ENCODE data around the gene YRDC.

The YRDC gene, protein sequence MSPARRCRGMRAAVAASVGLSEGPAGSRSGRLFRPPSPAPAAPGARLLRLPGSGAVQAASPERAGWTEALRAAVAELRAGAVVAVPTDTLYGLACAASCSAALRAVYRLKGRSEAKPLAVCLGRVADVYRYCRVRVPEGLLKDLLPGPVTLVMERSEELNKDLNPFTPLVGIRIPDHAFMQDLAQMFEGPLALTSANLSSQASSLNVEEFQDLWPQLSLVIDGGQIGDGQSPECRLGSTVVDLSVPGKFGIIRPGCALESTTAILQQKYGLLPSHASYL

DNA sequence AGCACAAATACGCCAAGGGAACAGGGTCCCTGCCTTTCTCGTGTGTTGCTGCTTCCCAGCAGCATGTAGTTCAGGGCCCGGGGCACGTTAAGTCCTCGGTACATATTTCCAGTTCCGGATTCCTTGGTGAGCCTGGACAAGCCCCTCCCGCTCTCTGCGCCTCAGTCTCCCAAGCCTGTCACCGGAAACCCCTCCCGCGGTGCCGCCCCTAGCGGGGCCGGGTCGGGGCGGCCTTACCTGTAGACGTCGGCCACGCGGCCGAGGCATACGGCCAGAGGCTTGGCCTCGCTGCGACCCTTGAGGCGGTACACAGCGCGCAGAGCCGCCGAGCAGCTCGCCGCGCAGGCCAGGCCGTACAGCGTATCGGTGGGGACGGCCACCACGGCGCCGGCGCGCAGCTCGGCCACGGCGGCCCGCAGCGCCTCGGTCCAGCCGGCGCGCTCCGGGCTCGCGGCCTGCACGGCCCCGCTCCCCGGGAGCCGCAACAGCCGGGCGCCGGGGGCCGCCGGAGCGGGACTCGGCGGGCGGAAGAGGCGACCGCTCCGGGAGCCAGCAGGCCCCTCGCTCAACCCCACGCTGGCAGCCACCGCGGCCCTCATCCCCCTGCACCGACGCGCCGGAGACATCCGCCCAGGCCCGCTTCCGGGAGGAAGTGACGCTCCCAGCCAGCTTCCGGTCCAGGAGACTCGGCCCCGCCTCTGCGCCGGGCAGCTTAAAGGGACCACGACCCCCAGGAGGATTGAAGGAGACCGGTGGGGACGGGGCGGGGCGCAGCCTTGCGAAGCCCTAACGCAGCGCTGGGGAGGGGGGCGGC, at the start of gene YRDC, which contains the start of gene C1orf122:
YRDC (minus strand) TSS at position 654 of the 814 bp plus-strand sequence; CDS start at position 626, 28 bp downstream.
C1orf122 (plus strand) TSS at position 236 of the 814 bp plus-strand sequence. CDS start 615 bp downstream, outside the sequence.
- peak; percentile 94 to 96 for ATAC-seq

DNA sequence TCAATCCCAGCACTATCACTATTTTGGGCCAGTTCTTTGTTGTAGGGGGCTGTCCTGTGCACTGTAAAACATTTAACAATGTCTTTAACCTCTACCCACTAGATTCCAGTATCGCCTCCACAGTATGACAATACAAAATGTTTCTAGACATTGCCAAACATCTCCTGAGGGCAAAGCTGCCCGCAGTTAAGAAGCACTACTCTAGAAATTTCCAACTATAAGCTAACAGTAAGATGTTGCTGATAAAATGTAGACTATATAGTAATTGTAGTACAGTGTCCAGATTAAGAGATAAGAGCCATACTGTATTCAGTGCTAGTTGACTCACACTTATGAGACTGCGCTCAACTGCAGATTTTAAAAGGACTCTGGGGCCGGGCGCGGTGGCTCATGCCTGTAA, 46.4 kb upstream of the YRDC start:
- ATAC-seq, result peak in 1 of 2 donors; percentile 2

DNA sequence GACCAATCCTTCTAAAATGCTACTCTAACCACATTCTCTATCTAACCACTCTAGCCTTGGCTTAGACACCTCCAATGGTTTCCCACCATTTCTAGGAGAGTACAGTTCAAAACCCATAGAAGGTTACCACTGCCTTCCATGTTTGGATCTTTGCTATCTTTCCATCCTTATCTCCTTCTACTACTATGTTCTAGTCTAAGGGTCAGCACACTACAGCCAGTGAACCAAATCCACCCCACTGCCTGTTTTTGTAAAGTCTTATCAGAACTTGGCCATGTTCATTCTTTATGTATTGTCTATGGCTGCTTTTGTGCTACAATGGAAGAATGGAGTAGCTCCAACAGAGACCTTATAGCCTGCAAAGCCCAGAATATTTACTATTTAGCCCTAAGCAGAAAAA, 45.1 kb upstream of the YRDC start:
- no peak for ATAC-seq

DNA sequence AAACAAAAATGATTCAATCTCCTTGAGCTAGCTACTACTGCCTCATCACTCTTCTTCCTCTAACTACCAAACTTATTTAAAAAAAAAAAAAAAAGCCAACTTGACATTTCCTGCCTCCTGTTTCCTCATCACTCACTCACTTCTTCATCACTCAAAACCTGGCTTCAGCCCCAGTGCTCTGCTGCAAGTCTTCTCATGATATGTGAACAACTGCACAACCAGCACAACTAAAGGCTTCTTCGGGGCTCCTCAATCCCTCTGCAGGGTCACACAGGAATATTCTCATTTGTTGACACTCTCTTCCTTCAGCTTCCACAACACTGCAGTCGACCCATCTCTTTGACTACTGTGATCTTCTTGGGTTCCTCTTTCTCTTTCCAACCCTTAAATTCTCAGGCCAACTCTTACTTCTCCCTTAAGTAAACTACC, 43.8 kb upstream of the YRDC start:
- ATAC-seq, result no peak

- ATAC-seq, result no peak
Measured at GRCh38 chr1:37851262-37851661, 43.3 kb upstream of the YRDC start.

GRCh38 chr1:37850352-37850955, 42.4 kb upstream of the YRDC start:
- no peak for ATAC-seq

DNA sequence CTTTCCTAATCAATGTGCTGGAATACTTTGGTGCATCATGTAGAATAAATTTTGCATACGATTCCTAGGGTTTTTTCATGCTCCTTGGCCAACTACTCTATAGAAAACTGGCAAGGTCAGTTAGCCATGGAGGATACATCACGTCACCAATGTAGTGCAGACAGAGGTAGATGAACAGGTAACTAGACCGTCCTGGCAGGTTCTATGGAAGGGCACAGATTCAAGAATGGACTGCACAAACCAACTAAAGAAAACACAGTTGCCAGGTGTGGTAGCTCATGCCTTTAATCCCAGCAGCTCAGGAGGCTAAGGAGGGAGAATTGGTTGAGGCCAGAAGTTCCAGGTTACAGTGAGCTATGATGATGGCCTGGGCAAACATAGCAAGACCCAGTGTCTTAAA, 41.5 kb upstream of the YRDC start:
- no peak for ATAC-seq

DNA sequence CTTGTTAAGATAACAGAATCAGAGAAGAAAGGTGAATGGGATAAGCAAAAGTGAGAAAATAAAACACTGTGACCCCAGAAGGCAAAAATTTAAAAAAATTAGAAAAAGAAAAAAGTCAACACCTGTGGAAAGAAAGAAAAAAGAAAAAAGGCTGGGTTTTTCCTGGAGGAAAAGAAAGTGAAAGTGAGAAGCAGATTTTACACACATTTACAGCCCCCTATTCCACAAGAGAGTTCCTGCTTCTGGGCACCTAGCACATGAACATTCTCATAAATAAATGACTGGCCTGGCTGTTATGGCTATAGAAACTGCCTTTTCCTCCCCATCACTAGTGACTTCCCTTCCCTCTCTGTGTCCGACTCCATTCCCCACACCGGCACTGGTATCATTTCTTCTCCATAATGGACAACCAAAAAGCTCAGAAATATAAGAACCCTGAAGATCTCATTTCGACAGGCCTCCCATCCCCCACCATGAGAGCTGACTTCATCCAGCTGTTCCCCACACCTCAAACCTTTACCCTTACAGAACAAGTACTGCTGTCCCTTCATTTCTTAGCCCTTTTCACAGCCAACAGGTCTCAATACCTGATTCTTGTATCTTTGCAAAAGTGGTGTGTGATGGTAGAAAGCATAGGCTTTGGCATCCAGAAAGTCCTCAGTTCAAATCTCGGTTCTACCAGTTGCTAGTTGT, 38.8 kb upstream of the YRDC start:
- ATAC-seq, result no peak

GRCh38 chr1:37845786-37846185, 37.8 kb upstream of the YRDC start:
- no peak for ATAC-seq

DNA sequence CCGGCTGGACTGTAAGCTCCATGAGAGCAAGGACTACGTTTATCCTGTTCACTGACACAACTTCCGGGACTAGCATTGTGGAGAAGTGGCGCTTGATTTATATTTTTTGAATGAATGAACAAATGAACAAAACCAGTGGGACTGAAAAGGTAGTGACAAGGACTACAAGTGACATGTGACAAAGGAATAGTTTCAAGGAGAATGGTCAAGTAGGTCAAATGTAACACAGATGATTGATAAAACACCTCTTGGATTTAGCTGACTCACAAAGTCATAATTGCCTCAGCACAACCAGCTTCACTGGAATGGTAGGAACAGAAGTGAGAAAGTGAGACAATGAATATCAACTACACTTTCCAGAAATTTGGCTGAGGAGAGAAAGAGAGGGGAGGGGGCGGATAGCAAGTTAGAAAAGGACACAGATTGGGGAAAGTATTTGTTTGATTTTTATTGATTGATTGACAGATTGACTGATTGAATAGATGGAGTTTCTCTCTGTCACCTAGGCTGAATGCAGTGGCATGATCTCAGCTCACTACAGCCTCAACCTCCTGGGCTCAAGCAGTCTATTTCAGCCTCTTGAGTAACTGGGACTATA, 37.1 kb upstream of the YRDC start:
- no peak for ATAC-seq

DNA sequence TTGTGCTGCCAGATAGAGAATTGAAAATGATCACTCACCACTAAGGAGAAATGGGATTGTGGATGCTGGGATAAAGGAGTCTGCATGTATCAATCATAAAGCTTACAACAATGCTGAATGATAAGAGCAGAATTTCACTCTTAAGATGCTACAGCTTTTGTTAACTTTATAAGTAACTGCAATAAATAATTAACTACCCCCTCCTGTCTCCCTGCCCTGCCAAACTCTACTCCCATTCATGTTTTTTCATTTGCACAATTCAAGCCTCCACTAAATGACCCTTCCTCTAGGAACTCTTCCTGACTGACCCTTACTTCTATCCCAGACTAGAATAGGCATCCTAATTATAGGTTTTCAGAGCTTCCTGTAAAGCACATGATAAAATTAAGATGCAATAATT, 36.5 kb upstream of the YRDC start:
- ATAC-seq, result no peak

GRCh38 chr1:37841652-37842051, 33.6 kb upstream of the YRDC start:
- ATAC-seq, result no peak

DNA sequence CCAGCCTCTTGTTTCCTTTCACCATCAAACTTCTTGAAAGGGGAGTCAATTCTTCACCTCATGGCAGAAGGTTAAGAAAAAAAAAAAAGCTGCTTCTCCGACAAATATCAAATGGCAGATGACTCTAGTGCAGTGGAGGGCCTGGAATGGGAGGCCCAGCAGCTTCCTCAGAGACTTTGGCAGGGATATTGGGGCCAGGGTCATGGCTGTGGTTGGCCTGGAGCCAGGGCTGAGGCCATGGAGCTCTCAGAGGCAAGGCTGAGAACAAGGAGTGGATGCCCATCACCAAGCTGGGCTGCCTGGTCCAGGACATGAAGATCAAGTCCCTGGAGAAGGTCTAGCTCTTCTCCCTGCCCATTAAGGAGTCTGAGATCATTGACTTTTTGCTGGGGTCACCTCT, 32.7 kb upstream of the YRDC start:
- ATAC-seq, result no peak

GRCh38 chr1:37839676-37840075, 31.7 kb upstream of the YRDC start:
- ATAC-seq, result no peak

DNA sequence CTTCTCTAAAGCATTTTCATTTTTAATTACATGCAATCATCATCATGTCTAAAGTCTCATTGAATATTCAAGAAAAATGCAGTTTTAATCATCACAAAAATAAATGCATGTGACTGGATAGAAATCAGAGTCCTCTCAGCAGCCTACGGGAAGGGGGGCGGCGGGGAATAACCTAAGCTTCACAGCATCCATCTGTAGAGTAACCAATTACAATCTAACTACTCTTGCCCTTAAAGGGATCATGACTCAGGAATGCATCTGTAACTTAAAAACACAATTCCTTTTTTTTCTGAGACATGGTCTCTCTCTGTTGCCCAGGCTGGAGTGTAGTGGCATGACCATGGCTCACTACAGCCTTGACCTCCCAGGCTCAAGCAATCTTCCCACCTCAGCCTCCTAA, 28.8 kb upstream of the YRDC start:
- ATAC-seq, result no peak

GRCh38 chr1:37831809-37832208, 23.8 kb upstream of the YRDC start:
- no peak for ATAC-seq

GRCh38 chr1:37831109-37831508, 23.1 kb upstream of the YRDC start:
- no peak for ATAC-seq

DNA sequence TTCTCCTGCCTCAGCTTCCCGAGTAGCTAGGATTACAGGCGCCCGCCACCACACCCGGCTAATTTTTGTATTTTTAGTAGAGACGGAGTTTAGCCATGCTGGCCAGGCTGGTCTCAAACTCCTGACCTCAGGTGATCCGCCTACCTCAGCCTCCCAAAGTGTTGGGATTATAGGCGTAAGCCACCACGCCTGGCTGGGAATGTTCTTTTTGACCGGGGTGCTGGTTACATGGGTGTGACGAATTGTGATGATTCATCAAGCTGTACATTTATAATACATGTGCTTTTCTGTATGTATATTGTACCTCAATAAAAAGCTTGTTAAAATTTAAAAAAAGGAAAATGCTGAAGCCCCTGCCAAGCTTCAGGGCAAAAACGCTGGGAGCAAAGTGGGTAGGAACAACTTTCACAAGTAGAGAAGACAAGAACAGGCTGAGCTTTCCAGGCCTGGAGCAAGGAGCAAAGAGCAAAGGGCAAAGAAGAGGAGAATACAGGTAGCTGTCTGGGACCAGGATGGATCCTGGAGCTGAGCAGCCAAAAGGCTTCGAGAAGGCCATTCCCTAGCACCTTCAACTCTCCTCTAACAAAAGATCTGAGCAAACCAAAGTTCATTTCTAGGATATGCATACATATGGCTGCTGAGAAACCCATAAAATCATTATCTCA, 20.5 kb upstream of the YRDC start:
- ATAC-seq, result no peak

GRCh38 chr1:37825506-37825905, 17.5 kb upstream of the YRDC start:
- no peak for ATAC-seq

DNA sequence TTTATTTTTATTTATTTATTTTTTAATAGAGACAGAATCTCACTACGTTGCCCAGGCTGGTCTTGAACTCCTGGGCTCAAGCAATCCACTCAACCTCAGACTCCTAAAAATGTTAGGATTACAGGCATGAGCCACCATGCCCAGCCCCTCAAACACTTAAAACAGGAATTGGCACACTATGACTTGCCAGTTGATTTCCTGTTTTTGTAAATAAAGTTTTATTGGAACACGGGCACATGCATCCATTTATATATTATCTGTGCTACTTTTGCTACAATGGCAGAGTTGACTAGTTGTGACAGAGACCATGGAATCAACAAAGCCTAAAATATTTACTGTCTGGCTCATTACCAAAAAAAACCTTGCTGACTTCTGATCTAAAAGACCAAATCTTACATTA, 16.0 kb upstream of the YRDC start:
- ATAC-seq, result no peak

GRCh38 chr1:37822906-37823815, 15.2 kb upstream of the YRDC start:
- ATAC-seq, result peak; percentile 51 to 73

Data from activated CD4-positive, CD25-positive, alpha-beta regulatory T cell treated with anti-CD3 and anti-CD28 coated beads, Interleukin-2, amount 50 U/mL, for 24 hours (primary cell).